K562 (cell line): ENCODE results near the gene HRC. TPM values are rescaled to one million over a fixed set of nuclear protein-coding genes. Genes with fewer than 3 reads are reported as not detected.

Experiments used
- ATAC-seq: fragments of 200-7000 bp; cut with Tn5 transposase; 3 replicates; pipeline ENCODE4 v1.9.1; 2020; ENCODE audit warnings: moderate library complexity
- BruUV-seq: library from RNA; stranded (reverse); fragments of 400-500 nt; replicated peaks from 2 replicates; lab custom pipeline; 2021; lab: Mats Ljungman, UMichigan
- CTCF ChIA-PET: fragments of 300-600 bp; formaldehyde crosslinking; extraction: SDS; loops from one replicate; lab custom pipeline; 2021; ENCODE audit warnings: low intra/inter-chr PET ratio; lab: Yijun Ruan, JAX
- POLR2A ChIA-PET: fragments of 300-600, 350-650 bp; sonication (Branson Sonifier 250); formaldehyde crosslinking; extraction: SDS; loops from one replicate; lab custom pipeline; 2021; ENCODE audit warnings: antibody characterized with exemption, inconsistent platforms; lab: Yijun Ruan, JAX
- DNase-seq, 4 experiments: peaks; one replicate each; pipeline versions ENCODE4 v3.0.0 to v3.0.0-alpha.2; 2011 to 2018; ENCODE audit warnings: low spot score in 3 of 4, mixed read lengths in 3 of 4; ENCODE audit errors: extremely low read depth in 1 of 4
- FAIRE-seq: peaks from 2 replicates; lab custom pipeline; 2011; peaks lifted over from hg19 to GRCh38; lab: Jason Lieb, UNC
- H2AFZ ChIP-seq: 2 replicates; pipeline ENCODE4 v1.6.0; 2011; ENCODE audit warnings: low read depth, low read length, control low read depth, inconsistent platforms
- H3K27ac ChIP-seq: fragments of 200-600 bp; 3 replicates; pipeline ENCODE4 v1.8.0; 2011; ENCODE audit warnings: low read depth, mild to moderate bottlenecking, control low read depth, inconsistent platforms, low read length, moderate library complexity, mixed read lengths; ENCODE audit errors: extremely low read depth
- H3K27me3 ChIP-seq, 2 experiments: fragments of 300-600 bp in 1 of 2; 2 replicates in 1 of 2; 3 replicates in 1 of 2; pipeline versions ENCODE4 v1.6.0 to v1.8.0; 2011; ENCODE audit warnings: inconsistent platforms in 2 of 2, low read length in 2 of 2, mild to moderate bottlenecking in 1 of 2, mixed read lengths in 1 of 2, moderate library complexity in 1 of 2; ENCODE audit not compliant: control insufficient read depth in 2 of 2, insufficient read depth in 2 of 2
- H3K36me3 ChIP-seq: fragments of 300-600 bp; 3 replicates; pipeline ENCODE4 v1.8.0; 2011; ENCODE audit warnings: mild to moderate bottlenecking, low read length, inconsistent platforms; ENCODE audit not compliant: control insufficient read depth, insufficient read depth
- H3K4me1 ChIP-seq, 2 experiments: fragments of 200-600 bp in 1 of 2; replicated peaks in 1 of 2; 2 replicates in 1 of 2; 3 replicates in 1 of 2; pipeline versions ENCODE4 v1.5.1 to v1.8.0; 2011; ENCODE audit warnings: inconsistent platforms in 2 of 2, low read length in 2 of 2, mild to moderate bottlenecking in 1 of 2, mixed read lengths in 1 of 2, moderate library complexity in 1 of 2; ENCODE audit not compliant: control insufficient read depth in 2 of 2, insufficient read depth in 2 of 2
- H3K4me2 ChIP-seq: 2 replicates; pipeline ENCODE4 v1.6.1; 2011; ENCODE audit warnings: low read length, control low read depth, inconsistent platforms, mixed read lengths; ENCODE audit not compliant: insufficient read depth
- H3K4me3 ChIP-seq: fragments of 200-600 bp; sonication (generic), shearing (Covaris generic); 2 replicates; pipeline ENCODE4 v1.5.1; 2016; ENCODE audit warnings: control low read depth, inconsistent platforms
- H3K79me2 ChIP-seq: fragments of 200-600 bp; 3 replicates; pipeline ENCODE4 v1.8.0; 2011; ENCODE audit warnings: low read length, inconsistent platforms; ENCODE audit not compliant: control insufficient read depth, insufficient read depth
- H3K9ac ChIP-seq, 2 experiments: 2 replicates each; pipeline versions ENCODE4 v1.6.0 to v1.6.1; 2011; ENCODE audit warnings: low read depth in 2 of 2, low read length in 2 of 2, control low read depth in 1 of 2, inconsistent platforms in 1 of 2, mild to moderate bottlenecking in 1 of 2, mixed read lengths in 1 of 2; ENCODE audit not compliant: insufficient read depth in 1 of 2
- H3K9me1 ChIP-seq: one replicate; pipeline ENCODE4 v1.6.0; 2011; ENCODE audit warnings: inconsistent platforms, mild to moderate bottlenecking, low read length, moderate library complexity; ENCODE audit not compliant: control insufficient read depth, insufficient read depth
- H3K9me3 ChIP-seq: replicated peaks from 2 replicates; pipeline ENCODE4 v1.5.1; 2011; ENCODE audit warnings: low read depth, low read length, inconsistent platforms; ENCODE audit not compliant: control insufficient read depth, insufficient read depth
- H4K20me1 ChIP-seq: replicated peaks from 2 replicates; pipeline ENCODE4 v1.6.1; 2011; ENCODE audit warnings: low read length, inconsistent platforms, mixed read lengths; ENCODE audit not compliant: control insufficient read depth, insufficient read depth
- CTCFL ChIP-seq: IDR thresholded peaks from 2 replicates; pipeline ENCODE4 v1.6.1; 2011; ENCODE audit warnings: borderline replicate concordance, low read depth, mild to moderate bottlenecking, moderate library complexity, low read length; ENCODE audit not compliant: insufficient read depth, poor library complexity, severe bottlenecking
- EP300 ChIP-seq: IDR thresholded peaks from 2 replicates; pipeline ENCODE4 v1.6.1; 2012; ENCODE audit warnings: low read length, improper control_type of control experiment
- FIP1L1 ChIP-seq: fragments of 200-400 bp; formaldehyde crosslinking; IDR thresholded peaks from 2 replicates; pipeline ENCODE4 v1.6.1; 2018; ENCODE audit warnings: mild to moderate bottlenecking, low read depth, low read length; ENCODE audit not compliant: poor library complexity, severe bottlenecking
- KDM2B ChIP-seq: fragments of 250-450 bp; sonication (Bioruptor Pico); IDR thresholded peaks from 2 replicates; pipeline ENCODE4 v1.8.0; 2021; ENCODE audit warnings: mild to moderate bottlenecking, moderate library complexity
- LCOR ChIP-seq: sonication (generic); formaldehyde crosslinking; IDR thresholded peaks from 2 replicates; pipeline ENCODE4 v1.8.0; 2022; ENCODE audit warnings: mild to moderate bottlenecking, missing genetic modification reagents
- THRAP3 ChIP-seq: fragments of 450-650 bp; IDR thresholded peaks from 2 replicates; pipeline ENCODE4 v1.6.1; 2016; ENCODE audit warnings: mild to moderate bottlenecking, inconsistent platforms, borderline replicate concordance
- XRCC5 ChIP-seq: fragments of 200-400 bp; formaldehyde crosslinking; IDR thresholded peaks from 2 replicates; pipeline ENCODE4 v1.6.1; 2017; ENCODE audit warnings: low read depth, mild to moderate bottlenecking, low read length
- ZFP30 ChIP-seq: fragments of 250-450 bp; sonication (Bioruptor Pico); IDR thresholded peaks from 2 replicates; pipeline ENCODE4 v1.8.0; 2022; ENCODE audit warnings: moderate library complexity, mild to moderate bottlenecking, inconsistent platforms, borderline replicate concordance
- ZNF140 ChIP-seq: fragments of 250-450 bp; sonication (Bioruptor Pico); IDR thresholded peaks from 2 replicates; pipeline ENCODE4 v1.8.0; 2021; ENCODE audit warnings: moderate library complexity, mild to moderate bottlenecking, inconsistent platforms
- ZNF408 ChIP-seq: fragments of 250-450 bp; sonication (Bioruptor Pico); IDR thresholded peaks from 2 replicates; pipeline ENCODE4 v1.4.0; 2020; ENCODE audit warnings: low read depth, mild to moderate bottlenecking, moderate library complexity
- WGBS: fragments of 100-300 bp; shearing (Covaris generic); methylation state at CpG from one replicate; pipeline ENCODE4 v1.1.6; 2016; ENCODE audit warnings: low coverage, mixed read lengths; ENCODE audit not compliant: insufficient coverage; ENCODE audit errors: missing lambda C conversion rate; 5-methylcytosine and 5-hydroxymethylcytosine counted together
- in situ Hi-C: fragments of 300-500 bp; cut with MboI; formaldehyde crosslinking; loops from 4 replicates; pipeline ENCODE4 v1.15.0; 2018; ENCODE audit warnings: inconsistent platforms, mixed read lengths
- intact Hi-C: fragments of 100-400 bp; cut with micrococcal nuclease; formaldehyde crosslinking; loops from 2 replicates; pipeline ENCODE4 v1.14.2; 2022
- polyA plus RNA-seq, 8 experiments: library from polyadenylated mRNA; depleted of rRNA in 4 of 8; stranded (reverse) in 5 of 8; unstranded in 3 of 8; fragments of >200 nt; fragmentation: Nextera tagmentation in 2 of 8; fragmentation: Illumina TruSeq in 1 of 8; extraction: Ambion mirVana in 2 of 8; extraction: Trizol in 1 of 8; gene quantifications; 2 replicates each; pipeline versions ENCODE4 v1.2.1 to v1.2.3, GENCODE V29; 2011 to 2014; ENCODE audit warnings: inconsistent platforms in 1 of 8, missing spikeins in 1 of 8
- total RNA-seq, 7 experiments: library from RNA; depleted of rRNA in 6 of 7; stranded (reverse); fragments of >200 nt in 6 of 7; fragmentation: Illumina TruSeq in 2 of 7; extraction: Trizol in 2 of 7; gene quantifications; 2 replicates each; pipeline versions ENCODE4 v1.2.1 to v1.2.3, GENCODE V29; 2011 to 2021; ENCODE audit warnings: low replicate concordance in 1 of 7
- TF ChIP-seq, protein P1 (sequence below), 2 experiments: fragments of 450-650 bp; conservative IDR thresholded peaks; 2 replicates each; pipeline ENCODE4 v1.6.1; 2017; ENCODE audit warnings: mild to moderate bottlenecking in 2 of 2, moderate library complexity in 2 of 2
- TF ChIP-seq, protein P2 (sequence below), 3 experiments: IDR thresholded peaks in 2 of 3; conservative IDR thresholded peaks in 1 of 3; 2 replicates each; pipeline ENCODE4 v1.5.1; 2011 to 2012; ENCODE audit warnings: low read length in 3 of 3, mild to moderate bottlenecking in 3 of 3, control low read depth in 2 of 3, improper control_type of control experiment in 1 of 3, inconsistent platforms in 1 of 3, low read depth in 1 of 3, mixed read lengths in 1 of 3, moderate library complexity in 1 of 3; ENCODE audit not compliant: insufficient read depth in 2 of 3

The HRC gene
- total and polyA plus RNA-seq, 9 of the 15 experiments (the other 6 are each of a cell fraction or from before 2014, with no cell fraction given): 0.66 to 18.7 (median 13.1) TPM

DNA sequence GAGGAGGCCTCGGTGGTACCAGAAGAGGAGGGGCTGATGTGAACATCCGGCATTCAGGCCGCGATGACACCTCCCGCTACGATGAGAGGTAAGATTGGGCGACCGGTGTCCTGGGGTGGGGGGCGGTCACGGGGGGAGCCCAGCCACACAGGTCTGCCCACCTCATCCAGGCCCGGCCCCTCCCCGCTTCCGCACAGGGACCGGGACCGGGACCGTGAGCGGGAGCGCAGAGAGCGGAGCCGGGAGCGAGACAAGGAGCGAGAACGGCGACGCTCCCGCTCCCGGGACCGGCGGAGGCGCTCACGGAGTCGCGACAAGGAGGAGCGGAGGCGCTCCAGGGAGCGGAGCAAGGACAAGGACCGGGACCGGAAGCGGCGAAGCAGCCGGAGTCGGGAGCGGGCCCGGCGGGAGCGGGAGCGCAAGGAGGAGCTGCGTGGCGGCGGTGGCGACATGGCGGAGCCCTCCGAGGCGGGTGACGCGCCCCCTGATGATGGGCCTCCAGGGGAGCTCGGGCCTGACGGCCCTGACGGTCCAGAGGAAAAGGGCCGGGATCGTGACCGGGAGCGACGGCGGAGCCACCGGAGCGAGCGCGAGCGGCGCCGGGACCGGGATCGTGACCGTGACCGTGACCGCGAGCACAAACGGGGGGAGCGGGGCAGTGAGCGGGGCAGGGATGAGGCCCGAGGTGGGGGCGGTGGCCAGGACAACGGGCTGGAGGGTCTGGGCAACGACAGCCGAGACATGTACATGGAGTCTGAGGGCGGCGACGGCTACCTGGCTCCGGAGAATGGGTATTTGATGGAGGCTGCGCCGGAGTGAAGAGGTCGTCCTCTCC is 47.4 kb downstream of the HRC start (continued):
- TF ChIP-seq LCOR (CRISPR knock-in tag) (no peak), FIP1L1 (peak; percentile 65)
- TF ChIP-seq, all 486 proteins: peak for 8

DNA sequence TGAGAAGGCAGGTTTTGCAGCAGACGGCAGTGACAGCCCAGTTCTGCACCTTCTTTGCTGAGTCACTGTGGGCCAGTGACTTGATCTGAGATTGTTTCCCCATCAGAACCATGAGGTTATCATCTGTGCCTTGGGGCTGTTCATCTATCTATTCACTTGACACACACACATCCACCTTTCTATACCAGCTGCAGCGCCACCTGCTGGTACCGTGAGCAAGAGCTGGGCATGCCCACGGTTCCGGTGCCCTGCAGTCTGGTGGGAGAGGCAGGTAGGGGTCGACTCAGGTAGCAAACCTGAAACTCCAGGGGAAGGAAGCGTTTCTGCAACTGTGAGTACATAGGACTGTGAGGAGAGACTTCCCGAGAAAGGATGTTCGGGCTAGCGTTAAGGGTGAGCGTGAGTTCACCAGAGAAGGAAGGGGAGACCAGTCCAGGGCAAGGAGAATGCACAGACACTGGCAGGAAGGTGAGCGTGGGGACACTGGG is 48.5 kb downstream of the HRC start:
- peaks cover 5% of the 10 kb centered on the region; the same call in 2 of the 3 replicates for H3K79me2 ChIP-seq
- H3K4me1 ChIP-seq: peaks cover 12 to 57% of the 10 kb centered on the region in 2 experiments
- no peaks in the 10 kb centered on the region for H3K9me3 ChIP-seq
- H3K27me3 ChIP-seq: no peaks in the 10 kb centered on the region
- 67% methylated on average over 12 of the region's 12 CpGs for WGBS
- peaks cover 17% of the 10 kb centered on the region for H4K20me1 ChIP-seq
- in situ Hi-C loops (no loop called here), intact Hi-C loops (no loop called here)
- no TSS peak for BruUV-seq
- H3K36me3 ChIP-seq: peaks cover 82% of the 10 kb centered on the region
- no peak overlapping the region for H3K4me3 ChIP-seq
- peak; percentile 88 for FAIRE-seq
- no peak overlapping the region for H3K27ac ChIP-seq
- CTCF ChIA-PET: interaction anchor here (1.5 kb wide), 1 partner anchor 9 kb away, joined by 4 read pairs; no protein-coding TSS in a partner anchor
- DNase-seq: peak in 2 of 4 experiments; percentile 34 to 71
- no peak overlapping the region for H2AFZ ChIP-seq
- H3K9ac ChIP-seq: no peak overlapping the region
- POLR2A ChIA-PET: interaction anchor here (0.5 to 2.6 kb wide), 4 partner anchors 9 to 19 kb away, joined by 3 to 14 read pairs (median 5); no protein-coding TSS in a partner anchor
- peak; percentile 64 for ATAC-seq
- peaks cover 11% of the 10 kb centered on the region for H3K9me1 ChIP-seq
- no peak overlapping the region for H3K4me2 ChIP-seq
- TF ChIP-seq ZFP30 (CRISPR knock-in tag) (no peak), ZNF408 (CRISPR knock-in tag) (no peak), CTCFL (peak; percentile 64), XRCC5 (0 out of 2 replicates have a peak, but pooled peaks have one; percentile 37), KDM2B (CRISPR knock-in tag) (no peak), EP300 (peak; percentile 11; the same call in 1 of the 2 replicates), ZNF140 (no peak), THRAP3 (no peak)
- TF ChIP-seq, protein P1, sequence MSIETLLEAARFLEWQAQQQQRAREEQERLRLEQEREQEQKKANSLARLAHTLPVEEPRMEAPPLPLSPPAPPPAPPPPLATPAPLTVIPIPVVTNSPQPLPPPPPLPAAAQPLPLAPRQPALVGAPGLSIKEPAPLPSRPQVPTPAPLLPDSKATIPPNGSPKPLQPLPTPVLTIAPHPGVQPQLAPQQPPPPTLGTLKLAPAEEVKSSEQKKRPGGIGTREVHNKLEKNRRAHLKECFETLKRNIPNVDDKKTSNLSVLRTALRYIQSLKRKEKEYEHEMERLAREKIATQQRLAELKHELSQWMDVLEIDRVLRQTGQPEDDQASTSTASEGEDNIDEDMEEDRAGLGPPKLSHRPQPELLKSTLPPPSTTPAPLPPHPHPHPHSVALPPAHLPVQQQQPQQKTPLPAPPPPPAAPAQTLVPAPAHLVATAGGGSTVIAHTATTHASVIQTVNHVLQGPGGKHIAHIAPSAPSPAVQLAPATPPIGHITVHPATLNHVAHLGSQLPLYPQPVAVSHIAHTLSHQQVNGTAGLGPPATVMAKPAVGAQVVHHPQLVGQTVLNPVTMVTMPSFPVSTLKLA (conservative IDR thresholded peaks at IDR 0.05): peak in 1 of 2 experiments; percentile 59; a peak in 2 of 4 replicates
- TF ChIP-seq, protein P2, sequence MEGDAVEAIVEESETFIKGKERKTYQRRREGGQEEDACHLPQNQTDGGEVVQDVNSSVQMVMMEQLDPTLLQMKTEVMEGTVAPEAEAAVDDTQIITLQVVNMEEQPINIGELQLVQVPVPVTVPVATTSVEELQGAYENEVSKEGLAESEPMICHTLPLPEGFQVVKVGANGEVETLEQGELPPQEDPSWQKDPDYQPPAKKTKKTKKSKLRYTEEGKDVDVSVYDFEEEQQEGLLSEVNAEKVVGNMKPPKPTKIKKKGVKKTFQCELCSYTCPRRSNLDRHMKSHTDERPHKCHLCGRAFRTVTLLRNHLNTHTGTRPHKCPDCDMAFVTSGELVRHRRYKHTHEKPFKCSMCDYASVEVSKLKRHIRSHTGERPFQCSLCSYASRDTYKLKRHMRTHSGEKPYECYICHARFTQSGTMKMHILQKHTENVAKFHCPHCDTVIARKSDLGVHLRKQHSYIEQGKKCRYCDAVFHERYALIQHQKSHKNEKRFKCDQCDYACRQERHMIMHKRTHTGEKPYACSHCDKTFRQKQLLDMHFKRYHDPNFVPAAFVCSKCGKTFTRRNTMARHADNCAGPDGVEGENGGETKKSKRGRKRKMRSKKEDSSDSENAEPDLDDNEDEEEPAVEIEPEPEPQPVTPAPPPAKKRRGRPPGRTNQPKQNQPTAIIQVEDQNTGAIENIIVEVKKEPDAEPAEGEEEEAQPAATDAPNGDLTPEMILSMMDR (IDR thresholded peaks at IDR 0.05 in 2 of 3, conservative IDR thresholded peaks at IDR 0.05 in 1 of 3; ENCODE audit: insufficient read depth in 2 of 3, low read depth in 1 of 3, low read length in 3 of 3): peak; percentile 71 to 95 (median 73)
